ENCODE measurements around the gene HES1. TPM values are rescaled to one million over a fixed set of nuclear protein-coding genes. Genes with fewer than 3 reads are reported as not detected.

The HES1 gene
- total RNA-seq, 4 donors from 2014 or later, result 89.9 to 196 (median 104) TPM

DNA sequence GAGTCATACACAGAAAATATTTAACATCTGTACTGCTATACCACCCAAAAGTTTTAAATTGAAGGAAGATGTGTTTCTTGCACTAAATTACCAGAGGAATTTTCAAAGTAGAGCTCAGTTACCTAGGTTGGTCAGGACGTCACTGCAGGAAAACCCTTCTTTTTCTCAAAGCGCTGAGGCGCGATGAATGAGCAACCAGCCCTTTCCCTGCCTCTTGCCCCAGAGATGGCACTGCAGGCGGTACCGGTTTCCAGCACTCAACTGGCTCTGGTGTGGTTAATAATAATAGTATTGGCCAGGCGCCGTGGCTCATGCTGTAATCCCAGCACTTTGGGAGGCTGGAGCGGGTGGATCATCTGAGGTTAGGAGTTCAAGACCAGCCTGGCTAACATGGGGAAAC, 49.3 kb downstream of the HES1 start:
- DNase-seq, result no peak
- no peak overlapping the region for H3K27ac ChIP-seq
- in situ Hi-C loops (cut with MboI; ENCODE audit: low pct_ligation_motif_present in 1 of 4, low pct_unique_long_range_greater_than_20kb in 1 of 4, low sequenced_read_pairs in 3 of 4), result no loop called here
- intact Hi-C loops (cut with DNase I; ENCODE audit: low total_unique reads), result no loop called here
- no peak overlapping the region for H3K4me3 ChIP-seq
- no peaks in the 10 kb centered on the region for H3K36me3 ChIP-seq
- peaks cover 0 to 12% (median 0%) of the 10 kb centered on the region in 4 donors for H3K4me1 ChIP-seq
- H3K9me3 ChIP-seq, result no peaks in the 10 kb centered on the region
- H3K27me3 ChIP-seq, result no peaks in the 10 kb centered on the region
- TF ChIP-seq CTCF (IDR thresholded peaks at IDR 0.05), result no peak
- no peak for TF ChIP-seq POLR2AphosphoS5 (IDR thresholded peaks at IDR 0.05)
- no peak for TF ChIP-seq POLR2A (IDR thresholded peaks at IDR 0.05)
- no peak for TF ChIP-seq EP300 (IDR thresholded peaks at IDR 0.05; ENCODE audit: low read depth)
- WGBS, 2 donors (ENCODE audit: low coverage in 1 of 2), result 92 to 100% methylated on average over 4 to 9 of the region's 9 CpGs

DNA sequence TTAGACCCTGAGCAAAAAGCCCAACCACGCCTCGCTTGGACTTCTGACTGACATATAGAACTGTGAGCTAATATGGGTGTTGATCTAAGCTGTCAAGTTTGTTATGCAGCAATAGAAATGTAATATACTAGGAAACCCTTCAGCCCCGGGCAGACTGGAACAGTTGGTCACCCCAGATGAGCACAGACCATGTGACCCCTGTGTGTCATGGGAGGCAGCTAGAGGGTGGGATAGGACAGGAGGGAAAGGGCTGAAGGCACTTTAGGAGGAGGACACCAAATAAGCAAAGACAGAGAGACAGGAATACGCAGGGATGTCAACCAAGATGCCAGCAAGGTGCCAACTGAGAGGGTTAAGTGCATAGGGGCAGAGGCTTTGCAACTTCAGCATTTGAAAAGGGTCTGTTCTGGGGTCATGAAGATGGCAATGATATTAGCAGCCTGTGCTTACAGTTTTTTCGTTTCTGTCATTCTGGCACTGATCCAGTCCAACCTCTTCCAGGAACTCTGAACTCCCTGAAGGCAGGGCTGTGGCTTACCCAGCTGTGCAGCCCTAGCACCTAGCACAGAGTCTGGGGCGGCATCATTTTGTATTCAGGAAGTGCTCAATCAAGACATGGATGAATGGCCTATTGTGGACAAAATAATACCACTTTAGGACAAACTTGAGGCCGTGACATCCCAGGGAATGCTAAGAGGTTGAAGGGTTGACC, 51.4 kb downstream of the HES1 start:
- H3K4me3 ChIP-seq, result no peak overlapping the region
- no peak for DNase-seq
- no peak overlapping the region for H3K27ac ChIP-seq
- no peaks in the 10 kb centered on the region for H3K27me3 ChIP-seq
- TF ChIP-seq EP300 (IDR thresholded peaks at IDR 0.05; ENCODE audit: low read depth), result no peak
- TF ChIP-seq CTCF (IDR thresholded peaks at IDR 0.05), result no peak
- TF ChIP-seq POLR2A (IDR thresholded peaks at IDR 0.05), result no peak
- TF ChIP-seq POLR2AphosphoS5 (IDR thresholded peaks at IDR 0.05), result no peak
- 73 to 78% methylated on average over 3 to 7 of the region's 7 CpGs for WGBS, 2 donors (ENCODE audit: low coverage in 1 of 2)
- H3K4me1 ChIP-seq, result peaks cover 0 to 12% (median 0%) of the 10 kb centered on the region in 4 donors
- no peaks in the 10 kb centered on the region for H3K9me3 ChIP-seq
- in situ Hi-C loops (cut with MboI; ENCODE audit: low pct_ligation_motif_present in 1 of 4, low pct_unique_long_range_greater_than_20kb in 1 of 4, low sequenced_read_pairs in 3 of 4), result no loop called here
- H3K36me3 ChIP-seq, result no peaks in the 10 kb centered on the region
- intact Hi-C loops (cut with DNase I; ENCODE audit: low total_unique reads), result no loop called here

Small RNA genes within 50 kb of the gene (small RNA-seq; reads per million reads assigned to genes)
- 0 reads per million in 4 donors for gene RN7SL215P

Other genes with a start within 250 kb of the HES1 start
- under 1 TPM in 1 of 4 donors, not detected in 3; 0.14 TPM for gene CPN2, start 215.2 kb downstream of the HES1 start, total RNA-seq
- gene LRRC15, start 233.6 kb downstream of the HES1 start, total RNA-seq, result under 1 TPM in 2 of 4 donors, not detected in 2; 0.14 to 0.32 TPM